ENCODE data around the gene MTAP.

The MTAP gene

GRCh38 chr9:21854594-21854993, 52.2 kb downstream of the MTAP start:
- no peak for ATAC-seq
- Mint-ChIP-seq H3K4me3 (no peak overlapping the region), H3K4me1 (peaks cover 14% of the 10 kb centered on the region), H3K36me3 (peaks cover 76% of the 10 kb centered on the region), H3K27me3 (no peaks in the 10 kb centered on the region), H3K27ac (no peak overlapping the region), H3K9me3 (no peaks in the 10 kb centered on the region)

DNA sequence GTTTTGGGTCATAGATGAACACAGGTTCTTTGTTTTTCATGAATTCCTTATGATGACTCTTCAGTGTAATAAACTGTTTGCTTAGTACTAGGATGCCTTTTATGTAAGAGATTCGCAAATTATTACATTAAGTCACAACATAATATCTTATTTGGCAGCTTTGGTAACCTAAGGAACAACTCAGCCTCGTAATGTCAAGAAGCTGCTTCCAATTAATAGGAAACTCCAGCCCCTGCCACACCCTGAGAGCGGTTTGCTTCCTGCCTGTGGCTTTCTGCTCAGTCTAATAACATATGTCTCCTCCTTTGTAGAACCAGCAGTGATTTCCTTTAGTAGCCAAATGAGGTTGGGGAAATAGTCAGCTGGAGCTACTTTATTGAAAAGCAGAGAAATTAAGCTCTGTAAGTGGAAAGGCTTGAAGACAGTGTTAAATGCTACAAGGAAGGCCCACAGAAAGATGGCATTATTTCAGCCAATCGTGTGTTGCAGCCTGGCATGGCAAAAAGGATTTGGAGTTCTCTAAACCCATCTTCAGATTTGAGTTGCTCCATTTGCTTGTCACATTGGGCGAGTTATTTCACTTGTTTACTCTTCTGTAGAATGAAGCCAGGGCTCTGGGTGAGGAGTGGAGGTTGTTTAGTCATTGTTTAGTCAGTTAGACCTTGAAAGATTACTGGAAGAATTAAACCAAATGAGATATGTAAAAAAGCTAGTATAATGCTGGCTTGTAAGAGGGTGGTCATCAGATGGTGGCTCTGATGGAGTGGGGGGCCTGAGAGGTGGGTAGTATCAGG, 54.1 kb downstream of the MTAP start:
- peaks cover 14% of the 10 kb centered on the region for H3K4me1 Mint-ChIP-seq
- no peaks in the 10 kb centered on the region for H3K9me3 Mint-ChIP-seq
- H3K27ac Mint-ChIP-seq = peak overlapping the region; percentile 3
- H3K27me3 Mint-ChIP-seq = no peaks in the 10 kb centered on the region
- H3K4me3 Mint-ChIP-seq = no peak overlapping the region
- no peak for ATAC-seq
- H3K36me3 Mint-ChIP-seq = peaks cover 71% of the 10 kb centered on the region

- no peak for ATAC-seq
- Mint-ChIP-seq H3K9me3 (peaks cover 3% of the 10 kb centered on the region), H3K4me1 (no peaks in the 10 kb centered on the region), H3K36me3 (peaks cover 65% of the 10 kb centered on the region), H3K27ac (no peak overlapping the region), H3K27me3 (no peaks in the 10 kb centered on the region), H3K4me3 (no peak overlapping the region)
Observed at GRCh38 chr9:21862871-21863270, 60.4 kb downstream of the MTAP start.

DNA sequence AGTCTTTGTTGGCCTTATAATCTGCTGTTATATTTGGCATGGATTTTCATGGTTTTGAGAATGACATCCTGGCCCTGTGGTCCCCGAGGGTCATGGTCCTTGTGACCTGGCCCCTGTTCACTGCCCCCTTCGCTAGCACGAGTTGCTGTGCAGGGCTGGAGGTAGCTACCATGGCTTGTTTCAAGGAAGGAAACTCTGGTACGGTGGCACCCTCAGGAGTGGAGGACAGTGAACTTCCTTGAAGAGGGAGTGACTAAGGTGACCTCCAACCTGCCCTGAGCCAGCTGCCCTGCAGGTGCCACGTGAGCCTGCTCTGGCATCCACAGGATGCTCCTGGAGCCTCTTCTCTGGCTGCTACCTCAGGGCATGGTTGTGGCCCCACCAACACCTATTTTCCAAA, 62.1 kb downstream of the MTAP start:
- peaks cover 3% of the 10 kb centered on the region for H3K9me3 Mint-ChIP-seq
- H3K27me3 Mint-ChIP-seq = no peaks in the 10 kb centered on the region
- H3K4me1 Mint-ChIP-seq = no peaks in the 10 kb centered on the region
- ATAC-seq = no peak
- H3K4me3 Mint-ChIP-seq = no peak overlapping the region
- peaks cover 49% of the 10 kb centered on the region for H3K36me3 Mint-ChIP-seq
- H3K27ac Mint-ChIP-seq = no peak overlapping the region

- Mint-ChIP-seq H3K4me1 (no peaks in the 10 kb centered on the region), H3K4me3 (no peak overlapping the region), H3K9me3 (peaks cover 3% of the 10 kb centered on the region), H3K27me3 (no peaks in the 10 kb centered on the region), H3K36me3 (peaks cover 41% of the 10 kb centered on the region), H3K27ac (no peak overlapping the region)
- no peak for ATAC-seq
Observed at GRCh38 chr9:21866302-21866701, 63.9 kb downstream of the MTAP start.

- Mint-ChIP-seq H3K27ac (no peak overlapping the region), H3K4me1 (peaks cover 7% of the 10 kb centered on the region), H3K4me3 (no peak overlapping the region), H3K36me3 (peaks cover 43% of the 10 kb centered on the region), H3K9me3 (peaks cover 6% of the 10 kb centered on the region), H3K27me3 (no peaks in the 10 kb centered on the region)
- no peak for ATAC-seq
Observed at GRCh38 chr9:21871256-21871975, 69.0 kb downstream of the MTAP start.

GRCh38 chr9:21872696-21873095, 70.3 kb downstream of the MTAP start:
- peaks cover 13% of the 10 kb centered on the region for H3K4me1 Mint-ChIP-seq
- no peaks in the 10 kb centered on the region for H3K27me3 Mint-ChIP-seq
- H3K9me3 Mint-ChIP-seq = peaks cover 11% of the 10 kb centered on the region
- no peak for ATAC-seq
- H3K36me3 Mint-ChIP-seq = peaks cover 48% of the 10 kb centered on the region
- no peak overlapping the region for H3K27ac Mint-ChIP-seq
- H3K4me3 Mint-ChIP-seq = no peak overlapping the region

DNA sequence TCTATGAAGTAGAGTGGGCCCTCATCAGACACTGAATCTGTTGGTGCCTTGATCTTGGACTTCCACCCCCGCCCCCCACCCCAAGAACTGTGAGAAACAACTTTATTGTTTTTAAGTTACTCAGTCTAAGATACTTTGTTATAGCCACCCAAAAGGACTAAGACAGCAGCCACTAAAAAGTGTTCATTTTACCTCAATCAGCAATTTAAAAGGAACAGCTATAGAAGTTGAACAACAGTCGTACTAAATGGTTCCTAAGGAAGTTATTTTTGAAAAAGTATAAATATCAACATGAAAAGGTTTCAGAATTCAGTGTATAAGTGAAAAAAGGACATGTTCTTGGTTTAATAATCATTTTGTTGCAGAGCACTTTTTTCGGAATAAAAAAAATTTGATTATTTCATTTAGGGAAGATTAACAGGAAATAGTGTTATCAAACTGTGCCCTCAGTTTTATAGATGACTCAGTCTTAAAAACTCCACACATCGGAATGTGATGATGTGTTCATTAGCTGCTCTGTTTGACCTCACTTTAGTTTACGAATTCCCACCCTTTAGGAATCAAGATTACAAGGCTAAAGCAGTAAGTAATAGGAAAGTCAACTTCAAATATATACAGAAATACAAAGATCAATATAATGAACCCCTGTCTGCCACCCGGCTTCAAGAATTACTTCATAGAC, 71.2 kb downstream of the MTAP start:
- peaks cover 58% of the 10 kb centered on the region for H3K36me3 Mint-ChIP-seq
- no peak for ATAC-seq
- H3K4me1 Mint-ChIP-seq = peaks cover 13% of the 10 kb centered on the region

DNA sequence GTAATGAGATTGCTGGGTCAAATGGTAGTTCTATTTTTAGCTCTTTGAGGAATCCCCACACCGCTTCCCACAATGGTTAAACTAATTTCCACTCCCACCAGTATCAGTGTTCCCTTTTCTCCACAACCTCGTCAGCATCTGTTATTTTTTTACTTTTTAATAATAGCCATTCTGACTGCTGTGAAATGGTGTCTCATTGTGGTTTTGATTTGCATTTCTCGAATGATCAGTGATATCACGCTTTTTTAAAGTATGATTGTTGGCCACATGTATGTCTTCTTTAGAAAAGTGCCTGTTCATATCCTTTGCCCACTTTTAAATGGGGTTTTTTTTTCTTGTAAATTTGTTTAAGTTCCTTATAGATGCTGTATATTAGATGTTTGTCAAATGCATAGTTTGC, 73.5 kb downstream of the MTAP start:
- Mint-ChIP-seq H3K27ac (no peak overlapping the region), H3K36me3 (peaks cover 80% of the 10 kb centered on the region), H3K9me3 (peaks cover 19% of the 10 kb centered on the region), H3K4me3 (no peak overlapping the region), H3K27me3 (no peaks in the 10 kb centered on the region), H3K4me1 (peaks cover 13% of the 10 kb centered on the region)
- no peak for ATAC-seq

More for the DNA sequence above, 71.2 kb downstream of the MTAP start:
- Mint-ChIP-seq H3K9me3 (peaks cover 17% of the 10 kb centered on the region), H3K27ac (no peak overlapping the region), H3K27me3 (no peaks in the 10 kb centered on the region), H3K4me3 (no peak overlapping the region)

DNA sequence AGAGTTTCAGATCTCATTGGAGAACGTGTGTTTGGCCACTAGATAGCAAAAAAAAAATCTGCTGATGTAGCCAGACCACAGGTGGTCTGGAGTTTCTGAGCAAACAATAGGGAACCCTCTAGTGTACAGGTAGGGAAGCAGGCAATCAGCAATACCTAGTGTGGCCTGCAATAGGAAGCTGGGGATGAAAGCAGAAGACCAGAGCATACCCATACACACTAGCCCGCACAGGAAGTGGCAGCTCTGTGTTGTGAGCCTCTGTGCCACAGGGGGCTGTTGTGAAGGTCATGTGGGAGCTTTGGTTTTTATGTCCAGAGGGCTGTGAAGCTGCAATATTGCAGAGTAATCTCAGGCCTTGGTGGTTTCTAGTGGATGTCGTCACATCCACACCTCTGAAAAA, 81.2 kb downstream of the MTAP start:
- Mint-ChIP-seq H3K27ac (no peak overlapping the region), H3K36me3 (peaks cover 66% of the 10 kb centered on the region), H3K4me3 (no peak overlapping the region), H3K4me1 (peaks cover 4% of the 10 kb centered on the region), H3K9me3 (peaks cover 9% of the 10 kb centered on the region), H3K27me3 (no peaks in the 10 kb centered on the region)
- peak; percentile 51 for ATAC-seq

- H3K27me3 Mint-ChIP-seq = no peaks in the 10 kb centered on the region
- no peak overlapping the region for H3K4me3 Mint-ChIP-seq
- H3K36me3 Mint-ChIP-seq = peaks cover 90% of the 10 kb centered on the region
- H3K27ac Mint-ChIP-seq = no peak overlapping the region
- peaks cover 10% of the 10 kb centered on the region for H3K9me3 Mint-ChIP-seq
- peaks cover 2% of the 10 kb centered on the region for H3K4me1 Mint-ChIP-seq
- no peak for ATAC-seq
Observed at GRCh38 chr9:21889673-21890072, 87.2 kb downstream of the MTAP start.

- no peak for ATAC-seq
- Mint-ChIP-seq H3K27me3 (no peaks in the 10 kb centered on the region), H3K9me3 (peaks cover 10% of the 10 kb centered on the region), H3K36me3 (peaks cover 83% of the 10 kb centered on the region), H3K4me3 (no peak overlapping the region), H3K27ac (no peak overlapping the region), H3K4me1 (no peaks in the 10 kb centered on the region)
Observed at GRCh38 chr9:21890696-21891095, 88.3 kb downstream of the MTAP start.

GRCh38 chr9:21901546-21901945, 99.1 kb downstream of the MTAP start:
- no peak for ATAC-seq
- H3K4me1 Mint-ChIP-seq = peaks cover 5% of the 10 kb centered on the region
- no peak overlapping the region for H3K4me3 Mint-ChIP-seq
- no peaks in the 10 kb centered on the region for H3K27me3 Mint-ChIP-seq
- H3K9me3 Mint-ChIP-seq = peaks cover 34% of the 10 kb centered on the region
- H3K36me3 Mint-ChIP-seq = peaks cover 40% of the 10 kb centered on the region
- no peak overlapping the region for H3K27ac Mint-ChIP-seq

- H3K4me3 Mint-ChIP-seq = no peak overlapping the region
- H3K36me3 Mint-ChIP-seq = peaks cover 44% of the 10 kb centered on the region
- H3K27ac Mint-ChIP-seq = no peak overlapping the region
- peaks cover 37% of the 10 kb centered on the region for H3K9me3 Mint-ChIP-seq
- H3K27me3 Mint-ChIP-seq = no peaks in the 10 kb centered on the region
- peaks cover 5% of the 10 kb centered on the region for H3K4me1 Mint-ChIP-seq
- ATAC-seq = no peak
Observed at GRCh38 chr9:21902136-21902535, 99.7 kb downstream of the MTAP start.

DNA sequence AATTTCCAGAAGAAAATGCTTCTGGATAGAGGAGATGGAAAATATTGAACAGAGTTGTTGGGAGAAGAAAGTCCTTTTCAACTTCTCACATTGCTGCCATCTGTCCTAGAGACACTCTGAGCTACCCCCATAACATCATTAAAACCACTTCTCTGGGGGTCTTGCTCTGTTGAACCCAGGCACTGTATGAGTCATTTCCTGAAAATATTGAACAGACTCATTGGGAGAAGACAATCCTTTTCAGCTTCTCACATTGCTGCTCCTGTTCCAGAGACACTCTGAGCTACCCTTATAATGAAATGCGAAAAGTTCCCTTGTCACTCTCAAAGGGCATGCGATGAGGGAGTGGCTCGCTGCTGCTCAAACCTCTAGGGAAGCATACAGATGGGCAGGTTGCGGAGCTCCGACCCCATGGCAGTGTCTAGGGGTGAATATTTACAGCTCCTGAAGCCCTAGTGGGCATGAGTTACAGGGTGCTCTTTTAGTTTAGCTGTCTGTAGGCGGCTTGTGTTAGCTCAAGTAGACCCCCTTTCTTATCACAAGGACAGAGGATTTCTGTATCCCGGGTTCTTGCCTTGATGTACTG, 101.0 kb downstream of the MTAP start:
- Mint-ChIP-seq H3K4me3 (no peak overlapping the region), H3K4me1 (peaks cover 5% of the 10 kb centered on the region), H3K27ac (no peak overlapping the region), H3K9me3 (peaks cover 44% of the 10 kb centered on the region), H3K27me3 (no peaks in the 10 kb centered on the region), H3K36me3 (peaks cover 53% of the 10 kb centered on the region)
- no peak for ATAC-seq

Measured in stimulated activated memory B cell treated with anti-CD40 and anti-IgM and Interleukin-4, amounts not matched to agents 10 μg/mL and 1 μg/mL and 100 μg/mL, for 72 hours (primary cell).